PC-3 (cell line): Measurements from ENCODE around the gene GPR143. TPM values are rescaled to one million over a fixed set of nuclear protein-coding genes. Genes with fewer than 3 reads are reported as not detected.

Experiments
- ATAC-seq: fragments of 200-7000 bp; cut with Tn5 transposase; 2 replicates; pipeline ENCODE4 v1.9.1; 2020; ENCODE audit warnings: mild to moderate bottlenecking, moderate library complexity
- BruUV-seq: library from RNA; stranded (reverse); fragments of 400-500 nt; replicated peaks from 2 replicates; lab custom pipeline; 2021; lab: Mats Ljungman, UMichigan
- CTCF ChIA-PET: fragments of 300-600 bp; sonication (Branson Sonifier 250); formaldehyde crosslinking; loops from one replicate; lab custom pipeline; 2022; ENCODE audit warnings: antibody characterized with exemption; lab: Charles Lee
- POLR2A ChIA-PET: fragments of 300-600 bp; sonication (Branson Sonifier 250); formaldehyde crosslinking; loops from one replicate; lab custom pipeline; 2022; ENCODE audit warnings: antibody characterized with exemption; ENCODE audit not compliant: unreplicated experiment; lab: Charles Lee
- DNase-seq: peaks from one replicate; pipeline ENCODE4 v3.0.0-alpha.2; 2015
- H2AFZ ChIP-seq: fragments of 300-600 bp; sonication (generic); 2 replicates; pipeline ENCODE4 v1.6.0; 2016; ENCODE audit warnings: antibody characterized with exemption, low read length
- H3F3A ChIP-seq: fragments of 300-600 bp; sonication (generic); one replicate; pipeline ENCODE4 v1.6.0; 2017; ENCODE audit warnings: antibody characterized with exemption, low read length, control low read depth, mild to moderate bottlenecking; ENCODE audit not compliant: unreplicated experiment
- H3K27ac ChIP-seq: fragments of 300-600 bp; sonication (generic); 2 replicates; pipeline ENCODE4 v1.5.1; 2016; ENCODE audit warnings: mild to moderate bottlenecking, low read length
- H3K27me3 ChIP-seq: fragments of 300-600 bp; sonication (generic); 2 replicates; pipeline ENCODE4 v1.6.1; 2016; ENCODE audit warnings: low read length, mixed read lengths
- H3K36me3 ChIP-seq: fragments of 300-600 bp; sonication (generic); 2 replicates; pipeline ENCODE4 v1.6.1; 2016; ENCODE audit warnings: low read depth, mixed run types, low read length, mixed read lengths
- H3K4me1 ChIP-seq: fragments of 300-600 bp; sonication (generic); 2 replicates; pipeline ENCODE4 v1.5.1; 2016; ENCODE audit warnings: low read length; ENCODE audit not compliant: insufficient read depth
- H3K4me2 ChIP-seq: fragments of 300-600 bp; sonication (generic); 2 replicates; pipeline ENCODE4 v1.6.0; 2016; ENCODE audit warnings: low read length
- H3K4me3 ChIP-seq: fragments of 300-600 bp; sonication (generic); 2 replicates; pipeline ENCODE4 v1.5.1; 2016; ENCODE audit warnings: mild to moderate bottlenecking, low read length, mixed read lengths
- H3K79me2 ChIP-seq: fragments of 300-600 bp; sonication (generic); 2 replicates; pipeline ENCODE4 v1.6.1; 2017; ENCODE audit warnings: low read length, mixed read lengths
- H3K9ac ChIP-seq: fragments of 300-600 bp; sonication (generic); 2 replicates; pipeline ENCODE4 v1.6.0; 2016; ENCODE audit warnings: mild to moderate bottlenecking, low read length
- H3K9me2 ChIP-seq: fragments of 300-600 bp; sonication (generic); replicated peaks from 2 replicates; pipeline ENCODE4 v1.6.1; 2016; ENCODE audit warnings: mixed run types, low read length, mixed read lengths
- H3K9me3 ChIP-seq: fragments of 300-600 bp; sonication (generic); 2 replicates; pipeline ENCODE4 v1.6.1; 2016; ENCODE audit warnings: low read length, mixed read lengths
- H4K20me1 ChIP-seq: fragments of 300-600 bp; sonication (generic); 2 replicates; pipeline ENCODE4 v1.6.1; 2016; ENCODE audit warnings: low read length, mixed read lengths
- CTCF ChIP-seq: fragments of 300-600 bp; sonication (generic); conservative IDR thresholded peaks from 2 replicates; pipeline ENCODE4 v1.5.1; 2017; ENCODE audit warnings: antibody characterized with exemption, low read depth, mild to moderate bottlenecking, low read length
- EZH2 ChIP-seq: fragments of 300-600 bp; sonication (generic); IDR thresholded peaks from one replicate; pipeline ENCODE4 v1.6.1; 2017; ENCODE audit warnings: antibody characterized with exemption, mild to moderate bottlenecking, low read length; ENCODE audit not compliant: unreplicated experiment
- EZH2phosphoT487 ChIP-seq: fragments of 300-600 bp; sonication (generic); IDR thresholded peaks from 2 replicates; pipeline ENCODE4 v1.6.1; 2018; ENCODE audit warnings: mild to moderate bottlenecking, antibody characterized with exemption, low read length, borderline replicate concordance
- intact Hi-C: fragments of 100-400 bp; cut with micrococcal nuclease; formaldehyde crosslinking; loops from 2 replicates; pipeline ENCODE4 v1.9.0; 2023
- total RNA-seq: library from RNA; depleted of rRNA; stranded (reverse); fragments of >200 nt; gene quantifications from 2 replicates; pipeline ENCODE4 v1.2.3, GENCODE V29; 2014

The GPR143 gene
- total RNA-seq, 1 experiment from 2014 or later = 0.47 TPM

- Histone ChIP-seq H3K4me2 (no peak overlapping the region), H3K9ac (no peak overlapping the region), H3K9me2 (no peaks in the 10 kb centered on the region), H3K36me3 (peaks cover 9% of the 10 kb centered on the region), H4K20me1 (no peaks in the 10 kb centered on the region), H3K4me1 (peaks cover 11% of the 10 kb centered on the region), H3K79me2 (no peaks in the 10 kb centered on the region), H2AFZ (no peak overlapping the region), H3K4me3 (no peak overlapping the region), H3K9me3 (no peaks in the 10 kb centered on the region), H3K27me3 (no peaks in the 10 kb centered on the region), H3K27ac (no peak overlapping the region), H3F3A (no peaks in the 10 kb centered on the region)
- no TSS peak for BruUV-seq
- no peak for TF ChIP-seq EZH2
- TF ChIP-seq EZH2phosphoT487 = no peak
- no peak for TF ChIP-seq CTCF
- ATAC-seq (no peak), DNase-seq (no peak)
- POLR2A ChIA-PET = no interaction called here
- intact Hi-C loops = loop anchor here (10.0 kb wide), 3 partner anchors 240 to 960 kb away; partner anchors contain the start of gene TBL1X
- CTCF ChIA-PET = interaction anchor here (0.6 kb wide), 1 partner anchor 962 kb away, joined by 3 read pairs; no protein-coding TSS in a partner anchor
Observed at GRCh38 chrX:9704876-9705465, 60.7 kb downstream of the GPR143 start.

GRCh38 chrX:9703406-9703805 lies 62.2 kb downstream of the GPR143 start:
- Histone ChIP-seq H3K9me2 (no peaks in the 10 kb centered on the region), H3K36me3 (peaks cover 11% of the 10 kb centered on the region), H3F3A (no peaks in the 10 kb centered on the region), H3K4me2 (no peak overlapping the region), H3K79me2 (no peaks in the 10 kb centered on the region), H2AFZ (no peak overlapping the region), H3K9ac (no peak overlapping the region), H3K4me3 (no peak overlapping the region), H3K27me3 (no peaks in the 10 kb centered on the region), H3K4me1 (peaks cover 3% of the 10 kb centered on the region), H3K9me3 (no peaks in the 10 kb centered on the region), H3K27ac (no peak overlapping the region), H4K20me1 (no peaks in the 10 kb centered on the region)
- POLR2A ChIA-PET = no interaction called here
- ATAC-seq (no peak), DNase-seq (no peak)
- TF ChIP-seq EZH2phosphoT487 = no peak
- TF ChIP-seq EZH2 = no peak
- TF ChIP-seq CTCF = no peak
- intact Hi-C loops = loop anchor here (10.0 kb wide), 3 partner anchors 239 to 959 kb away; partner anchors contain the start of gene TBL1X
- CTCF ChIA-PET = no interaction called here
- no TSS peak for BruUV-seq

- no peak overlapping the region for H3K9ac ChIP-seq
- POLR2A ChIA-PET = no interaction called here
- DNase-seq (no peak), ATAC-seq (no peak)
- CTCF ChIA-PET = no interaction called here
- no peak overlapping the region for H3K4me3 ChIP-seq
- peaks cover 11% of the 10 kb centered on the region for H3K36me3 ChIP-seq
- no peaks in the 10 kb centered on the region for H3K9me3 ChIP-seq
- BruUV-seq = no TSS peak
- H4K20me1 ChIP-seq = no peaks in the 10 kb centered on the region
- no peak overlapping the region for H2AFZ ChIP-seq
- no peaks in the 10 kb centered on the region for H3K4me1 ChIP-seq
- H3K4me2 ChIP-seq = no peak overlapping the region
- H3K27me3 ChIP-seq = no peaks in the 10 kb centered on the region
- H3F3A ChIP-seq = no peaks in the 10 kb centered on the region
- no peak overlapping the region for H3K27ac ChIP-seq
- intact Hi-C loops = loop anchor here (10.0 kb wide), 3 partner anchors 237 to 957 kb away; partner anchors contain the start of gene TBL1X
- TF ChIP-seq EZH2phosphoT487 (no peak), EZH2 (no peak), CTCF (no peak)
- H3K79me2 ChIP-seq = no peaks in the 10 kb centered on the region
- no peaks in the 10 kb centered on the region for H3K9me2 ChIP-seq
Observed at GRCh38 chrX:9701790-9702189, 63.9 kb downstream of the GPR143 start.
